SJSA1 (cell line): Measurements from ENCODE around the gene IQGAP2. TPM values are rescaled to one million over a fixed set of nuclear protein-coding genes. Genes with fewer than 3 reads are reported as not detected.
"Not testable (repeated sequence)": the region's sequence is repeated elsewhere in the genome, so short reads cannot be mapped to it uniquely, and the experiment has no call there.

Experiments
- DNase-seq, 2 experiments: peaks; one replicate each; pipeline ENCODE4 v3.0.0-alpha.2; 2015 to 2020; ENCODE audit warnings: low spot score in 2 of 2, low read depth in 1 of 2
- H3K27ac ChIP-seq: fragments of 250-450 bp; sonication (Bioruptor Pico); 2 replicates; pipeline ENCODE4 v1.5.1; 2020; ENCODE audit warnings: mild to moderate bottlenecking, moderate library complexity
- H3K27me3 ChIP-seq: fragments of 250-450 bp; sonication (Bioruptor Pico); replicated peaks from 2 replicates; pipeline ENCODE4 v1.5.1; 2020; ENCODE audit warnings: mild to moderate bottlenecking, moderate library complexity
- H3K36me3 ChIP-seq: fragments of 250-450 bp; sonication (Bioruptor Pico); 2 replicates; pipeline ENCODE4 v1.5.1; 2020; ENCODE audit warnings: mild to moderate bottlenecking
- H3K4me1 ChIP-seq: fragments of 250-450 bp; sonication (Bioruptor Pico); replicated peaks from 2 replicates; pipeline ENCODE4 v1.6.1; 2021; ENCODE audit warnings: mild to moderate bottlenecking
- H3K4me3 ChIP-seq: fragments of 250-450 bp; sonication (Bioruptor Pico); 2 replicates; pipeline ENCODE4 v1.5.1; 2020; ENCODE audit warnings: mild to moderate bottlenecking
- H3K9me3 ChIP-seq: fragments of 250-450 bp; sonication (Bioruptor Pico); replicated peaks from 2 replicates; pipeline ENCODE4 v1.5.1; 2020; ENCODE audit warnings: mild to moderate bottlenecking
- total RNA-seq: library from RNA; depleted of rRNA; stranded (reverse); fragments of >200 nt; shearing (Covaris generic); gene quantifications from 2 replicates; pipeline ENCODE4 v1.2.3, GENCODE V29; 2014

IQGAP2 gene
- total RNA-seq, 1 experiment from 2014 or later: 0.37 TPM

DNA sequence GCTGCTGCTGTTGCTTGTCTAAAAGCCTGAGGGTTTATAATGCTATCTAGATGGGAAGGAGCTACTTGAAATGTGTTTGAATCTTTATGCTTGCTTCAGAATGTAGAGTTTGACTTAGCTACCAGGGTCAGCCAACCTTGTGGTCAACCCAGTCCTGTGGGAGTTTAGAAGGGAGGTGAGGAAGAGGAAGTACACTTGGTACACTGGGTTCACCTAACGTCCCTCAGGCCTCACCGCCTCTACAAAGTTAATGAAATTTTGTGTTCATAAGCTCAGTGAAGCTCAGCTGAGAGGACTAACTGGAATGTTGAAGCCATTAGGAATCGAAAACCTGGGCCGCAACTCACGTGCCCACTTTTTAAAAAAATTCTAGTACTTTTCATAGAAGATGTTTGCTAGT is 10.7 kb downstream of the IQGAP2 start:
- Histone ChIP-seq H3K4me1 (no peaks in the 10 kb centered on the region), H3K4me3 (no peak overlapping the region), H3K27ac (no peak overlapping the region), H3K36me3 (no peaks in the 10 kb centered on the region), H3K9me3 (no peaks in the 10 kb centered on the region), H3K27me3 (peaks cover 9% of the 10 kb centered on the region; the same call in 1 of the 2 replicates)
- DNase-seq: no peak

DNA sequence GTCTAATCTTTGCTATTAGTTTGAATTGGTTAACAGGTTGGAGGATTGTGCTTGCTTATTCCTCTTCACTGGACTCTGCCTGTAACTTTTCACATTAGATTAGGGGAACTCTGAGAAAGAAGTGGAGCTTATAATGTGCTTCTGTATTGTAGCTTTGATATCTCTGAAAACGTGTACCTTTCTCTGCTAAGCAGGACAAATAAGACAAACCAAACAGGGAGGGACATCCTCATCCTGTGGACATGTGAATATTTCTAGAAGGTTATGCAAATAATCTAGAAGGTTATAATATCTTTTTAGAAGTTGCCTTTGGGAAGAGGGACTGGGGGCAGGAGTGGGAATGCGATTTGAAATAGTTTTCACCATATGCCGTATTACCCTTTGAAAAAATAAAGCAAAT is 11.7 kb downstream of the IQGAP2 start:
- DNase-seq: no peak
- no peaks in the 10 kb centered on the region for H3K9me3 ChIP-seq
- no peaks in the 10 kb centered on the region for H3K36me3 ChIP-seq
- H3K4me3 ChIP-seq: no peak overlapping the region
- peaks cover 9% of the 10 kb centered on the region; the same call in 1 of the 2 replicates for H3K27me3 ChIP-seq
- H3K27ac ChIP-seq: no peak overlapping the region
- no peaks in the 10 kb centered on the region for H3K4me1 ChIP-seq

DNA sequence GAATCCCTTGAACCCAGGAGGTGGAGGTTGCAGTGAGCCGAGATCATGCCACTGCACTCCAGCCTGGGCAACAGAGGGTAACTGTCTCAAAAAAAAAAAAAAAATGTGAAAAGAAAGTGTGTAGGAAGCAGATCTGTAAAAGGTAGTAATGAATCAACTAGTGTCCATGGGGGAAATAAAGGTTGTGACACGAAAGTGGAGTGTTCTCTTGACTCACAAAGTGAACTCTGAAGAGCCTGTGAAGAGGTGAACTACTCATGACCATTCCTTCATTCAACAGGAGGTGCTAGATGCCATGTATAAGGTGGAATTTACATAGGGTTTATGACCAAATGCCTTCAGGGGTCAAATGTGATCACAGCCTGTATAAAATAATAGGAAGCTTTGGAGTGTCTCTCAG is 12.8 kb downstream of the IQGAP2 start:
- no peaks in the 10 kb centered on the region for H3K9me3 ChIP-seq
- DNase-seq: no peak
- H3K27ac ChIP-seq: no peak overlapping the region
- no peak overlapping the region for H3K4me3 ChIP-seq
- H3K36me3 ChIP-seq: no peaks in the 10 kb centered on the region
- peaks cover 7% of the 10 kb centered on the region; the same call in 1 of the 2 replicates for H3K27me3 ChIP-seq
- no peaks in the 10 kb centered on the region for H3K4me1 ChIP-seq

DNA sequence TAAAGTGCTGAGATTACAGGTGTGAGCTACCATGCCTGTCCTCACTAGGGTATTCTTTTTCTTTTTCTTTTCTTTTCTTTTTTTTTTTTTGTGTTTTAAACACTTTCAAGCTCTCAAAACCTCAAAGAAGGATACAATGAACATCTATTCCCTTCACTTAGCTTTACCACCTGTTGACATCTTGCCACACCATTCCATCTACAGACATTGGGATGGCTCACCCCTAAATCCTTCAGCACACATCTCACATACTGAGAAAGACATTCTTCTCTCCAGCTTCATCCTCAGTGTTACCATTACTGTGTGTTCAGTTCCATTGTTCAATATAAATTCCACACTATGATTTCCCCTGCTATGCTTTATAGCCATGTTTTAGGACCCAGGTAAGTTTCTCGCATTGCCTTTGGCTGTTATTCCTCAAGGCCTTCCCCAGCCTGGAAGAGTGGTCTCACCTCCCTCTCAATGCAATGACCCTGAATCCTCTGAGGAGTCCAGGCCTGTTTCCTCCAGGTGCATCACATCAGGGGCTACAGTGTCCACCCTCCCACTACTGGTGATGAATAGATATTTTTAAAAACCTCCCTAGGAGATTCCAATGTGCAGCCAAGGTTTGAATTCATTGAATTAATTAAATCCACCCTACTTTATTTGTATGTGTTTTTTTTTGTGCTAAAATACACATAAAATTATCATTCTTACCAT is 16.7 kb downstream of the IQGAP2 start:
- Histone ChIP-seq H3K27me3 (peaks cover 14% of the 10 kb centered on the region), H3K4me3 (no peak overlapping the region), H3K9me3 (no peaks in the 10 kb centered on the region), H3K4me1 (no peaks in the 10 kb centered on the region), H3K36me3 (no peaks in the 10 kb centered on the region), H3K27ac (no peak overlapping the region)
- no peak for DNase-seq

- no peak for DNase-seq
- no peaks in the 10 kb centered on the region for H3K4me1 ChIP-seq
- H3K9me3 ChIP-seq: no peaks in the 10 kb centered on the region
- H3K27me3 ChIP-seq: peaks cover 15% of the 10 kb centered on the region
- no peaks in the 10 kb centered on the region for H3K36me3 ChIP-seq
- no peak overlapping the region for H3K4me3 ChIP-seq
- no peak overlapping the region for H3K27ac ChIP-seq
Measured at GRCh38 chr5:76422227-76422626, 19.1 kb downstream of the IQGAP2 start.

GRCh38 chr5:76422742-76423141 is 19.7 kb downstream of the IQGAP2 start:
- Histone ChIP-seq H3K27ac (no peak overlapping the region), H3K4me1 (no peaks in the 10 kb centered on the region), H3K36me3 (no peaks in the 10 kb centered on the region), H3K4me3 (no peak overlapping the region), H3K9me3 (no peaks in the 10 kb centered on the region), H3K27me3 (peaks cover 15% of the 10 kb centered on the region)
- DNase-seq: no peak

- H3K27ac ChIP-seq: no peak overlapping the region
Measured at GRCh38 chr5:76425146-76425545, 22.1 kb downstream of the IQGAP2 start.

GRCh38 chr5:76425928-76426804 is 23.1 kb downstream of the IQGAP2 start:
- H3K27ac ChIP-seq: no peak overlapping the region
- H3K9me3 ChIP-seq: no peaks in the 10 kb centered on the region
- DNase-seq: no peak
- no peaks in the 10 kb centered on the region for H3K36me3 ChIP-seq
- no peak overlapping the region for H3K4me3 ChIP-seq
- H3K4me1 ChIP-seq: no peaks in the 10 kb centered on the region
- H3K27me3 ChIP-seq: peaks cover 15% of the 10 kb centered on the region

More at GRCh38 chr5:76425146-76425545, 22.1 kb downstream of the IQGAP2 start:
- H3K36me3 ChIP-seq: no peaks in the 10 kb centered on the region
- no peaks in the 10 kb centered on the region for H3K4me1 ChIP-seq
- peaks cover 15% of the 10 kb centered on the region for H3K27me3 ChIP-seq
- H3K9me3 ChIP-seq: no peaks in the 10 kb centered on the region
- DNase-seq: no peak
- H3K4me3 ChIP-seq: no peak overlapping the region

- Histone ChIP-seq H3K4me1 (no peaks in the 10 kb centered on the region), H3K4me3 (no peak overlapping the region), H3K27me3 (peaks cover 15% of the 10 kb centered on the region), H3K9me3 (no peaks in the 10 kb centered on the region), H3K36me3 (no peaks in the 10 kb centered on the region), H3K27ac (no peak overlapping the region)
- no peak for DNase-seq
Measured at GRCh38 chr5:76427206-76428140, 24.4 kb downstream of the IQGAP2 start.

GRCh38 chr5:76428550-76428949 is 25.5 kb downstream of the IQGAP2 start:
- not testable (repeated sequence) for H3K4me3 ChIP-seq, H3K27ac ChIP-seq, H3K36me3 ChIP-seq, DNase-seq, H3K9me3 ChIP-seq, H3K27me3 ChIP-seq, H3K4me1 ChIP-seq

DNA sequence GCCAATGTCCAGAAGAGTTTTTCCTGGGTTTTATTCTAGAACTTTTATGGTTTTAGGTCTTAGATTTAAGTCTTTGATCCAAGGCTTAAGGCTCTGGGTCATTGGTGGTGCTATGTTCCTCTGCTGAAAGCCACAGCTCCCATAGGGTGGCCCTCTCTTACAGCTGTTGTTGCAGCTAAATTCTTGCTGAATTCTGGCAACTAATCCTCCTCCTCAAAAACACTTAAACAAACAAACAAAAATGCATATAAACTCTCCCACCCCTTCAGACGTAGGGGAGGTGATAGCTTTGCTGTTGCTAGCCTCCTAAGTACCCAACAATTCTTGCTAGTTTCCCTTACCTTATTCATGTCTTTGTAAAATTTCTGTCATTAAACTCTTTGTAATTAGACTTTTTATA is 30.2 kb downstream of the IQGAP2 start:
- no peaks in the 10 kb centered on the region for H3K27me3 ChIP-seq
- H3K4me3 ChIP-seq: no peak overlapping the region
- H3K27ac ChIP-seq: no peak overlapping the region
- no peaks in the 10 kb centered on the region for H3K9me3 ChIP-seq
- H3K4me1 ChIP-seq: no peaks in the 10 kb centered on the region
- H3K36me3 ChIP-seq: no peaks in the 10 kb centered on the region
- no peak for DNase-seq

DNA sequence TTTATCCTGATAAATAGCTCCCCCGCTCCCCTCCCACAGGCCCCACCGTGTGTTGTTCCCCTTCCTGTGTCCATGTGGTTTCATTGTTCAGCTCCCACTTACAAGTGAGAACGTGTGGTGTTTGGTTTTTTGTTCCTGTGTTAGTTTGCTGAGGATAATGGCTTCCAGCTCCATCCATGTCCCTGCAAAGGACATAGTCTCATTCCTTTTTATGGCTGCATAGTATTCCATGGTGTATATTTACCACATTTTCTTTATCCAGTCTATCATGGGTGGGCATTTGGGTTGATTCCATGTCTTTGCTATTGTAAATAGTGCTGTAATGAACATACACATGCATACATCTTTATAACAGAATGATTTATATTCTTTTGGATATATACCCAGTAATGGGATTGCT is 34.4 kb downstream of the IQGAP2 start:
- H3K4me3 ChIP-seq, H3K9me3 ChIP-seq, H3K27me3 ChIP-seq, H3K4me1 ChIP-seq, H3K27ac ChIP-seq, DNase-seq, H3K36me3 ChIP-seq: not testable (repeated sequence)

GRCh38 chr5:76438025-76438424 is 34.9 kb downstream of the IQGAP2 start:
- Histone ChIP-seq H3K27me3 (peaks cover 3% of the 10 kb centered on the region; the same call in 1 of the 2 replicates), H3K9me3 (no peaks in the 10 kb centered on the region), H3K4me1 (no peaks in the 10 kb centered on the region), H3K27ac (no peak overlapping the region), H3K36me3 (no peaks in the 10 kb centered on the region), H3K4me3 (no peak overlapping the region)
- DNase-seq: no peak
